Neuronal stem cell (in vitro differentiated cells): Measurements from ENCODE around the gene BNIP5.

ENCODE experiments used
- DNase-seq: peaks from one replicate; pipeline ENCODE4 v3.0.0-alpha.2; 2013; ENCODE audit warnings: low spot score
- H2AFZ ChIP-seq: one replicate; pipeline ENCODE4 v1.6.1; 2013; ENCODE audit warnings: mild to moderate bottlenecking, low read length, inconsistent platforms
- H2AK5ac ChIP-seq: 2 replicates; pipeline ENCODE4 v1.6.1; 2013; ENCODE audit warnings: low read depth, mild to moderate bottlenecking, inconsistent platforms, low read length, moderate library complexity, mixed read lengths
- H2BK120ac ChIP-seq: 2 replicates; pipeline ENCODE4 v1.6.1; 2013; ENCODE audit warnings: low read depth, mild to moderate bottlenecking, inconsistent platforms, low read length, moderate library complexity, mixed read lengths
- H2BK12ac ChIP-seq: one replicate; pipeline ENCODE4 v1.6.1; 2013; ENCODE audit warnings: low read length, inconsistent platforms
- H2BK15ac ChIP-seq: 2 replicates; pipeline ENCODE4 v1.6.1; 2013; ENCODE audit warnings: mild to moderate bottlenecking, low read length, inconsistent platforms, mixed read lengths
- H2BK5ac ChIP-seq: one replicate; pipeline ENCODE4 v1.6.1; 2013; ENCODE audit warnings: inconsistent platforms, mild to moderate bottlenecking, low read length, moderate library complexity
- H3K14ac ChIP-seq: one replicate; pipeline ENCODE4 v1.6.1; 2013; ENCODE audit warnings: low read length, inconsistent platforms
- H3K18ac ChIP-seq: 2 replicates; pipeline ENCODE4 v1.6.1; 2013; ENCODE audit warnings: low read length, inconsistent platforms
- H3K23ac ChIP-seq: 2 replicates; pipeline ENCODE4 v1.6.1; 2013; ENCODE audit warnings: low read depth, mild to moderate bottlenecking, mixed read lengths, low read length, inconsistent platforms; ENCODE audit not compliant: poor library complexity
- H3K27ac ChIP-seq: replicated peaks from 3 replicates; pipeline ENCODE4 v1.5.1; 2013; ENCODE audit warnings: low read length, inconsistent platforms
- H3K27me3 ChIP-seq, 3 experiments: 2 replicates each; pipeline ENCODE4 v1.6.1; 2013; ENCODE audit warnings: low read length in 3 of 3, mild to moderate bottlenecking in 2 of 3, inconsistent platforms in 1 of 3, low read depth in 1 of 3, mixed read lengths in 1 of 3, moderate library complexity in 1 of 3; ENCODE audit not compliant: control insufficient read depth in 3 of 3, insufficient read depth in 3 of 3
- H3K36me3 ChIP-seq, 2 donors: replicated peaks in 1 of 2; 2 replicates each; pipeline ENCODE4 v1.6.1; 2013; ENCODE audit warnings: low read length in 2 of 2; ENCODE audit not compliant: control insufficient read depth in 2 of 2, insufficient read depth in 2 of 2
- H3K4ac ChIP-seq: 2 replicates; pipeline ENCODE4 v1.6.1; 2013; ENCODE audit warnings: inconsistent platforms, mild to moderate bottlenecking, low read length, moderate library complexity
- H3K4me1 ChIP-seq, 2 donors: 1 replicate in 1 of 2; 2 replicates in 1 of 2; pipeline ENCODE4 v1.6.1; 2013; ENCODE audit warnings: low read length in 2 of 2, low read depth in 1 of 2; ENCODE audit not compliant: control insufficient read depth in 2 of 2, insufficient read depth in 1 of 2
- H3K4me2 ChIP-seq: one replicate; pipeline ENCODE4 v1.6.1; 2013; ENCODE audit warnings: mild to moderate bottlenecking, low read length, inconsistent platforms; ENCODE audit not compliant: insufficient read depth, poor library complexity, severe bottlenecking
- H3K4me3 ChIP-seq, 2 donors: 2 replicates each; pipeline ENCODE4 v1.5.1; 2013; ENCODE audit warnings: low read length in 2 of 2, mild to moderate bottlenecking in 2 of 2, inconsistent platforms in 1 of 2, moderate library complexity in 1 of 2
- H3K79me1 ChIP-seq: one replicate; pipeline ENCODE4 v1.6.1; 2013; ENCODE audit warnings: low read depth, mild to moderate bottlenecking, inconsistent platforms, low read length, moderate library complexity
- H3K9ac ChIP-seq: one replicate; pipeline ENCODE4 v1.6.1; 2013; ENCODE audit warnings: mild to moderate bottlenecking, low read depth, low read length, inconsistent platforms; ENCODE audit not compliant: poor library complexity
- H3K9me3 ChIP-seq, 2 donors: replicated peaks in 1 of 2; 2 replicates each; pipeline versions ENCODE3 to v1.6.1; 2013; ENCODE audit warnings: low read length in 2 of 2, mild to moderate bottlenecking in 2 of 2, inconsistent platforms in 1 of 2, low read depth in 1 of 2, mixed read lengths in 1 of 2, moderate library complexity in 1 of 2; ENCODE audit not compliant: control insufficient read depth in 2 of 2, insufficient read depth in 1 of 2
- H4K8ac ChIP-seq: one replicate; pipeline ENCODE4 v1.6.1; 2013; ENCODE audit warnings: low read depth, mild to moderate bottlenecking, inconsistent platforms, low read length, moderate library complexity
- H4K91ac ChIP-seq: one replicate; pipeline ENCODE4 v1.6.1; 2013; ENCODE audit warnings: low read length, low read depth, mild to moderate bottlenecking, inconsistent platforms; ENCODE audit not compliant: poor library complexity
- WGBS, 2 donors: extraction: QIAGEN DNeasy Blood & Tissue Kit; methylation state at CpG; one replicate each; pipeline ENCODE4 v1.1.7; 2013; ENCODE audit warnings: missing lambda C conversion rate in 2 of 2, mixed read lengths in 1 of 2; ENCODE audit not compliant: insufficient read length in 2 of 2, insufficient replicate concordance in 1 of 2; ENCODE audit errors: extremely low coverage in 2 of 2; 5-methylcytosine and 5-hydroxymethylcytosine counted together

Gene BNIP5

GRCh38 chr6:36381502-36382389 is 45.1 kb upstream of the BNIP5 start:
- Histone ChIP-seq H3K79me1 (no peaks in the 10 kb centered on the region), H3K9ac (no peak overlapping the region), H4K91ac (no peak overlapping the region), H2BK120ac (no peak overlapping the region), H2BK15ac (no peak overlapping the region), H2BK5ac (no peak overlapping the region), H3K4me3 (no peak overlapping the region), H3K4ac (no peak overlapping the region), H3K9me3 (no peaks in the 10 kb centered on the region), H2BK12ac (no peak overlapping the region), H3K18ac (no peak overlapping the region), H2AK5ac (no peak overlapping the region), H3K4me2 (no peak overlapping the region), H3K23ac (no peak overlapping the region), H3K36me3 (no peaks in the 10 kb centered on the region), H2AFZ (no peak overlapping the region), H3K4me1 (peaks cover under 1 to 1% of the 10 kb centered on the region in 2 donors), H3K14ac (no peak overlapping the region), H3K27me3 (peaks cover 2 to 69% (median 11%) of the 10 kb centered on the region in 3 experiments), H4K8ac (no peak overlapping the region), H3K27ac (no peak overlapping the region)
- DNase-seq = no peak
- WGBS, 2 donors = no CpG with 5 or more reads among the region's 9 CpGs

GRCh38 chr6:36380166-36380565 is 43.5 kb upstream of the BNIP5 start:
- no peak overlapping the region for H3K14ac ChIP-seq
- H2AFZ ChIP-seq = no peak overlapping the region
- no peaks in the 10 kb centered on the region for H3K79me1 ChIP-seq
- H4K8ac ChIP-seq = no peak overlapping the region
- H3K9me3 ChIP-seq = no peaks in the 10 kb centered on the region
- no peak overlapping the region for H3K27ac ChIP-seq
- WGBS, 2 donors = no CpG with 5 or more reads among the region's 4 CpGs
- H2BK15ac ChIP-seq = no peak overlapping the region
- no peaks in the 10 kb centered on the region for H3K36me3 ChIP-seq
- H3K4me2 ChIP-seq = no peak overlapping the region
- H3K18ac ChIP-seq = no peak overlapping the region
- H3K23ac ChIP-seq = no peak overlapping the region
- H2BK12ac ChIP-seq = no peak overlapping the region
- no peak for DNase-seq
- no peak overlapping the region for H2BK5ac ChIP-seq
- H3K4me1 ChIP-seq = no peaks in the 10 kb centered on the region
- H2BK120ac ChIP-seq = no peak overlapping the region
- H2AK5ac ChIP-seq = no peak overlapping the region
- H3K9ac ChIP-seq = no peak overlapping the region
- H3K4ac ChIP-seq = no peak overlapping the region
- H3K4me3 ChIP-seq = no peak overlapping the region
- peaks cover 0 to 60% (median 0%) of the 10 kb centered on the region in 3 experiments for H3K27me3 ChIP-seq
- H4K91ac ChIP-seq = no peak overlapping the region

- no peak overlapping the region for H2BK15ac ChIP-seq
- no peak overlapping the region for H3K9ac ChIP-seq
- H3K79me1 ChIP-seq = no peaks in the 10 kb centered on the region
- no peaks in the 10 kb centered on the region for H3K9me3 ChIP-seq
- no peak overlapping the region for H3K14ac ChIP-seq
- no peak overlapping the region for H3K23ac ChIP-seq
- H2BK5ac ChIP-seq = no peak overlapping the region
- no peak overlapping the region for H2BK12ac ChIP-seq
- no peak overlapping the region for H3K4me2 ChIP-seq
- no peaks in the 10 kb centered on the region for H3K36me3 ChIP-seq
- no peak overlapping the region for H3K4me3 ChIP-seq
- H4K8ac ChIP-seq = no peak overlapping the region
- H3K27ac ChIP-seq = no peak overlapping the region
- peaks cover 0 to 57% (median 0%) of the 10 kb centered on the region in 3 experiments for H3K27me3 ChIP-seq
- no peak for DNase-seq
- no peak overlapping the region for H2AK5ac ChIP-seq
- no CpG with 5 or more reads among the region's 10 CpGs for WGBS, 2 donors
- no peak overlapping the region for H3K4ac ChIP-seq
- H3K18ac ChIP-seq = no peak overlapping the region
- no peak overlapping the region for H4K91ac ChIP-seq
- no peaks in the 10 kb centered on the region for H3K4me1 ChIP-seq
- H2BK120ac ChIP-seq = no peak overlapping the region
- H2AFZ ChIP-seq = no peak overlapping the region
Measured at GRCh38 chr6:36378936-36379335, 42.2 kb upstream of the BNIP5 start.

- no peak overlapping the region for H3K18ac ChIP-seq
- H3K4me3 ChIP-seq = no peak overlapping the region
- no peak overlapping the region for H2BK12ac ChIP-seq
- H4K91ac ChIP-seq = no peak overlapping the region
- H3K23ac ChIP-seq = no peak overlapping the region
- H2AFZ ChIP-seq = no peak overlapping the region
- H3K9me3 ChIP-seq = no peaks in the 10 kb centered on the region
- no peaks in the 10 kb centered on the region for H3K4me1 ChIP-seq
- no peak overlapping the region for H3K9ac ChIP-seq
- H3K79me1 ChIP-seq = no peaks in the 10 kb centered on the region
- H3K4me2 ChIP-seq = no peak overlapping the region
- no peak overlapping the region for H2AK5ac ChIP-seq
- no peak overlapping the region for H3K27ac ChIP-seq
- H2BK5ac ChIP-seq = no peak overlapping the region
- H3K27me3 ChIP-seq = peaks cover 0 to 57% (median 0%) of the 10 kb centered on the region in 3 experiments
- H2BK15ac ChIP-seq = no peak overlapping the region
- no CpG with 5 or more reads among the region's 4 CpGs for WGBS, 2 donors
- H2BK120ac ChIP-seq = no peak overlapping the region
- H3K4ac ChIP-seq = no peak overlapping the region
- DNase-seq = no peak
- H4K8ac ChIP-seq = no peak overlapping the region
- no peaks in the 10 kb centered on the region for H3K36me3 ChIP-seq
- H3K14ac ChIP-seq = no peak overlapping the region
Measured at GRCh38 chr6:36378243-36378920, 41.7 kb upstream of the BNIP5 start.
